Ishikawa (cell line): ENCODE results near the gene FERMT1.

Experiments used
- CEBPB ChIP-seq: IDR thresholded peaks from 2 replicates; pipeline ENCODE4 v1.6.1; 2012
- CREB1 ChIP-seq: IDR thresholded peaks from 2 replicates; pipeline ENCODE4 v1.6.1; 2012; ENCODE audit warnings: low read depth
- EGR1 ChIP-seq: IDR thresholded peaks from 2 replicates; pipeline ENCODE4 v1.6.1; 2012
- EP300 ChIP-seq: IDR thresholded peaks from 2 replicates; pipeline ENCODE4 v1.6.1; 2012; ENCODE audit warnings: borderline replicate concordance
- FOXM1 ChIP-seq: IDR thresholded peaks from 2 replicates; pipeline ENCODE4 v1.6.1; 2012; ENCODE audit warnings: low read depth, borderline replicate concordance
- MAX ChIP-seq: IDR thresholded peaks from 2 replicates; pipeline ENCODE4 v1.6.1; 2012
- NFIC ChIP-seq: IDR thresholded peaks from 2 replicates; pipeline ENCODE4 v1.6.1; 2012
- RAD21 ChIP-seq: IDR thresholded peaks from 2 replicates; pipeline ENCODE4 v1.6.1; 2012; ENCODE audit warnings: low read depth
- REST ChIP-seq: IDR thresholded peaks from 2 replicates; pipeline ENCODE4 v1.6.1; 2012; ENCODE audit warnings: low read depth, mild to moderate bottlenecking
- TAF1 ChIP-seq: IDR thresholded peaks from 2 replicates; pipeline ENCODE4 v1.6.1; 2012; ENCODE audit warnings: low read depth, mild to moderate bottlenecking
- TCF12 ChIP-seq: IDR thresholded peaks from 2 replicates; pipeline ENCODE4 v1.6.1; 2012; ENCODE audit warnings: low read depth
- TEAD4 ChIP-seq: IDR thresholded peaks from 2 replicates; pipeline ENCODE4 v1.6.1; 2012
- USF1 ChIP-seq: IDR thresholded peaks from 2 replicates; pipeline ENCODE4 v1.6.1; 2012
- YY1 ChIP-seq: IDR thresholded peaks from 2 replicates; pipeline ENCODE4 v1.6.1; 2012; ENCODE audit warnings: low read depth
- ZBTB7A ChIP-seq: IDR thresholded peaks from 2 replicates; pipeline ENCODE4 v1.6.1; 2012; ENCODE audit warnings: low read depth

FERMT1 gene

GRCh38 chr20:6037082-6037481, 85.7 kb downstream of the FERMT1 start:
- TF ChIP-seq EGR1 (no peak), YY1 (no peak), FOXM1 (no peak), CREB1 (no peak), CEBPB (no peak), REST (no peak), USF1 (no peak), TAF1 (no peak), RAD21 (no peak), ZBTB7A (no peak), MAX (no peak), TCF12 (no peak), NFIC (no peak)

DNA sequence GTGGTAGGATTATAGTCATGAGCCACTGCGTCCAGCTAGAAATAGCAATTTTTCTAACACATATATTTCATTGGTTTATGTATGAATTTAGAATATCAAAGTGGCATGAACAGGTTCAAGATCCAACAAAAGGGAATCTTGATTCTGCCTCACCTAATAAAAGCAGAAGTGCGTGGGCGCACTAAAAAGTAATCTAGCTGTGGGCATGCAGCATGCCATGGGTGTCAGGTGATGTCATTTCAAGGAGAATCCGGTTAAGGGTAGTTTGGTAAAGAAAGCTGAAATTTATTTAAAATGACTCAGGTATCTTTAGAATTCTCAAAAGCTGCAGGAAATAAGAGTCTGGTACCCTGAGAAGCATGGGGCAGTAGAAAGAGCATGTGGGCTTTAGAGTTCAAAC, 86.6 kb downstream of the FERMT1 start:
- TF ChIP-seq EP300 = no peak
- no peak for TF ChIP-seq NFIC
- TF ChIP-seq CREB1 = no peak
- TF ChIP-seq TEAD4 = no peak
- no peak for TF ChIP-seq REST
- no peak for TF ChIP-seq TCF12
- TF ChIP-seq USF1 = no peak
- TF ChIP-seq EGR1 = no peak
- TF ChIP-seq FOXM1 = no peak
- no peak for TF ChIP-seq MAX
- TF ChIP-seq TAF1 = no peak
- no peak for TF ChIP-seq CEBPB
- TF ChIP-seq YY1 = no peak
- TF ChIP-seq ZBTB7A = no peak
- TF ChIP-seq RAD21 = no peak

DNA sequence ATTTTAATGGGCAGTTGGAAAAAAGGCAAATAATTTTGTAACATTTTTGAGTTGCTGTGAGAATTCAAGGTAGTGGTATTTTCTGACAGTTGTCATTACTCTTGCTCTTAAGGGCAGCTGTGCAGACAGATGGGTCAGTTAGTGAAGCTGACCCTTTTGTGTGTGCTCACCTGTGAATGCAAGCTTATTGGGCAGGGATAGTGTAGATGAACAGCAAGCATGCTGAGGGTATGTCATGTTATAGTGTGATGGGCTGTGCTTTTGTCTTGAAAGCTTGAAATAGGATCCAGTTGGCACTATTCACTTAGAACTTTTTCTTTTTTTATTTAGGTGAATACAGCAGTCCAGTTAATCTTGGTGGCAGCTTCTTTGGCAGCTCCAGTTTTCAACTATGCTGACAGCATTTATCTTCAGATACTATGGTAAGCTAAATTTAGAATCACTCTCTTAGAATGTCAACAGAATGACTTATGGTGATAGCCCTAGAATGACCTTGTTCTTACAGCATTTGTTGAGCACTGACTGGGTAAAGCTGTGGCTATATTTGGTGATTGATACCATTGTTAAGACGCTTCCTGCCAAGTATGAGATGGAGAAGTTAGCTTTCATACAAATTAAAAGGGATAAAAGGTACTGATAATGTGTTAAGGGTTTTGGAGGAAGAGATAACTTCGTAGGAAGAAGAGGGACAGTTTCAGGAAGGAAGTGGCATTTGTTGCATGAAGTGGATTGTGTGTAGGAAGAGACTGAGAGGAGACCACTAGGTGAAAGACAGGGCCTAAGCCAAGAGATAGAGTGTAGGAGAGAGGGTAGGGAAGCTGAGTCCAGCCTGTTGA, 88.5 kb downstream of the FERMT1 start:
- no peak for TF ChIP-seq REST
- TF ChIP-seq ZBTB7A = no peak
- no peak for TF ChIP-seq RAD21
- no peak for TF ChIP-seq YY1
- no peak for TF ChIP-seq NFIC
- no peak for TF ChIP-seq CEBPB
- TF ChIP-seq TCF12 = no peak
- no peak for TF ChIP-seq FOXM1
- TF ChIP-seq CREB1 = no peak

GRCh38 chr20:6030453-6031080, 92.3 kb downstream of the FERMT1 start:
- TF ChIP-seq YY1 = no peak
- no peak for TF ChIP-seq MAX
- no peak for TF ChIP-seq CREB1
- no peak for TF ChIP-seq FOXM1
